PC-9 (cell line): Measurements from ENCODE around the gene GPR63.

Experiments used
- EZH2 ChIP-seq: fragments of 200-600 bp; sonication (generic); IDR thresholded peaks from 2 replicates; pipeline ENCODE4 v1.8.0; 2017; ENCODE audit warnings: antibody characterized with exemption, low read depth
- TF ChIP-seq, protein P1 (sequence below): fragments of 200-600 bp; sonication (generic); conservative IDR thresholded peaks from 2 replicates; pipeline ENCODE4 v1.6.1; 2017; ENCODE audit warnings: mixed run types, antibody characterized with exemption, mild to moderate bottlenecking, moderate library complexity

DNA sequence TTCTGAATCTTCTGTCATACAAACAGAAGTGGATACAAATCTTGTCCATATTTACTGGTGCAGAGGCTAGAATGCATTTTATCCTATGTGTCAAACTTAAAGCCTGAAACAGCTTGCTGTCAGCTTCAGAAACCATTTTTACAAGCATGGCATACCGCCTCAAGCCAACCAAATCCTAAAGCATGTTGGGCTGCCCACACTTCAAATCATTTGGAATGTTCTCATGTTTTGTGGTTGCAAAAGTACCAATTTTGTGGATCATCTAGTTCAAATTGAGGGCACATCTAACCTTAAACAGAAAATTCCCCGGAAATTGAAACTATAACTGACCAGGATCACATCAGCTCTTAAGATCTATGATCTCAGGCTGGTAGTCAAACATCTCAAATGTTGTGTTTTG is 3.2 kb downstream of the GPR63 start:
- TF ChIP-seq, protein P1, sequence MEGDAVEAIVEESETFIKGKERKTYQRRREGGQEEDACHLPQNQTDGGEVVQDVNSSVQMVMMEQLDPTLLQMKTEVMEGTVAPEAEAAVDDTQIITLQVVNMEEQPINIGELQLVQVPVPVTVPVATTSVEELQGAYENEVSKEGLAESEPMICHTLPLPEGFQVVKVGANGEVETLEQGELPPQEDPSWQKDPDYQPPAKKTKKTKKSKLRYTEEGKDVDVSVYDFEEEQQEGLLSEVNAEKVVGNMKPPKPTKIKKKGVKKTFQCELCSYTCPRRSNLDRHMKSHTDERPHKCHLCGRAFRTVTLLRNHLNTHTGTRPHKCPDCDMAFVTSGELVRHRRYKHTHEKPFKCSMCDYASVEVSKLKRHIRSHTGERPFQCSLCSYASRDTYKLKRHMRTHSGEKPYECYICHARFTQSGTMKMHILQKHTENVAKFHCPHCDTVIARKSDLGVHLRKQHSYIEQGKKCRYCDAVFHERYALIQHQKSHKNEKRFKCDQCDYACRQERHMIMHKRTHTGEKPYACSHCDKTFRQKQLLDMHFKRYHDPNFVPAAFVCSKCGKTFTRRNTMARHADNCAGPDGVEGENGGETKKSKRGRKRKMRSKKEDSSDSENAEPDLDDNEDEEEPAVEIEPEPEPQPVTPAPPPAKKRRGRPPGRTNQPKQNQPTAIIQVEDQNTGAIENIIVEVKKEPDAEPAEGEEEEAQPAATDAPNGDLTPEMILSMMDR = no peak
- TF ChIP-seq EZH2 = no peak
